Measurements from ENCODE around the gene DCTN5. TPM values are rescaled to one million over a fixed set of nuclear protein-coding genes. Genes with fewer than 3 reads are reported as not detected.

DCTN5 gene
- total RNA-seq, 2 donors from 2014 or later: 23.5 to 38.3 TPM

DNA sequence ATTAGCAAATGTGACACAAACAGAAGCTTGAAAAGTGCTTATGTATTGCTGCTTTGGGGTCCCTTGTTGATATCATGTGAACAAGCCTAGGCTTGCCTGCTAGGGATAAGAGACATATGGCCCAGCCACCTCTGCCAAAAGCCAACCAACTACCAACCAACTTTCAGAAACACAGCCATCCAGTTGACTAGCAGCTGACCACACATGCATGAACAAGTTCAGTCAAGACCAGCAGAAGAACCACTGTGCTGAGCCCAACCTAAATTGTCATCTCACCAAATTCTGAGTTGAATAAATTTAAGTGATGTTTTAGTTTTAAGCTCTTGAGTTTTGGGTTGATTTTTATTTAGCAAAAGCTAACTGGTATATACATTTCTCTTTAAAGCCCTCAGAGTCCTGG is 68.3 kb downstream of the DCTN5 start:
- H3K27me3 ChIP-seq (replicated peaks; ENCODE audit: insufficient read depth): no peaks in the 10 kb centered on the region
- peaks cover 8% of the 10 kb centered on the region for H3K9me3 ChIP-seq
- H3K4me3 ChIP-seq: no peak overlapping the region
- TF ChIP-seq, protein P1, sequence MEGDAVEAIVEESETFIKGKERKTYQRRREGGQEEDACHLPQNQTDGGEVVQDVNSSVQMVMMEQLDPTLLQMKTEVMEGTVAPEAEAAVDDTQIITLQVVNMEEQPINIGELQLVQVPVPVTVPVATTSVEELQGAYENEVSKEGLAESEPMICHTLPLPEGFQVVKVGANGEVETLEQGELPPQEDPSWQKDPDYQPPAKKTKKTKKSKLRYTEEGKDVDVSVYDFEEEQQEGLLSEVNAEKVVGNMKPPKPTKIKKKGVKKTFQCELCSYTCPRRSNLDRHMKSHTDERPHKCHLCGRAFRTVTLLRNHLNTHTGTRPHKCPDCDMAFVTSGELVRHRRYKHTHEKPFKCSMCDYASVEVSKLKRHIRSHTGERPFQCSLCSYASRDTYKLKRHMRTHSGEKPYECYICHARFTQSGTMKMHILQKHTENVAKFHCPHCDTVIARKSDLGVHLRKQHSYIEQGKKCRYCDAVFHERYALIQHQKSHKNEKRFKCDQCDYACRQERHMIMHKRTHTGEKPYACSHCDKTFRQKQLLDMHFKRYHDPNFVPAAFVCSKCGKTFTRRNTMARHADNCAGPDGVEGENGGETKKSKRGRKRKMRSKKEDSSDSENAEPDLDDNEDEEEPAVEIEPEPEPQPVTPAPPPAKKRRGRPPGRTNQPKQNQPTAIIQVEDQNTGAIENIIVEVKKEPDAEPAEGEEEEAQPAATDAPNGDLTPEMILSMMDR (IDR thresholded peaks at IDR 0.05): no peak
- DNase-seq (ENCODE audit: low spot score) (no peak), ATAC-seq (ENCODE audit: insufficient number of reproducible peaks, low FRiP score, low read depth) (no peak)
- H3K36me3 ChIP-seq: no peaks in the 10 kb centered on the region
- H3K4me1 ChIP-seq (ENCODE audit: control insufficient read depth in 1 of 2, low read depth in 2 of 2): no peaks in the 10 kb centered on the region
- H3K27ac ChIP-seq: no peak overlapping the region

DNA sequence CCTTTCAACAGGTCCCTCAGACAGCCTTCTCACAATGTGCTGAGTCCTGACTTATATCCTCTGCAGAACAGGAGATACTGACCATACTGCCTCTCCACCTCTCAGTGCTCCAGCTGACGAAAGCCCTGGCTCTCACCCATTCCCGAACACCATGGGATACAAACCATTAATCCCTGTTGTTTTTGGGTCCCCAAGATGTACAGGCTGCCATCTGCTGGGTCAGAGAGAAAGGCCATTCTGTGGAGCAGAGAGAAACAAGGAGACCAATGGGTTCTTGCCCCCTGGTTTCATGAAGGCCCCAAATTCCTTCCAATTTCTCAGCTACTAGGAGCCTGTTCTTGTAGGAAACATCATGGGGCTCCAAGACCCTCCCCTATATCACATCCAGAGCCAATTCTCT is 68.7 kb downstream of the DCTN5 start:
- DNase-seq (ENCODE audit: low spot score) (no peak), ATAC-seq (ENCODE audit: insufficient number of reproducible peaks, low FRiP score, low read depth) (no peak)
- H3K4me1 ChIP-seq (ENCODE audit: control insufficient read depth in 1 of 2, low read depth in 2 of 2): no peaks in the 10 kb centered on the region
- no peak overlapping the region for H3K4me3 ChIP-seq
- peaks cover 8% of the 10 kb centered on the region for H3K9me3 ChIP-seq
- H3K27me3 ChIP-seq (replicated peaks; ENCODE audit: insufficient read depth): no peaks in the 10 kb centered on the region
- no peak overlapping the region for H3K27ac ChIP-seq
- no peaks in the 10 kb centered on the region for H3K36me3 ChIP-seq
- TF ChIP-seq, protein P1 (IDR thresholded peaks at IDR 0.05): no peak

- DNase-seq (ENCODE audit: low spot score): no peak
- Histone ChIP-seq H3K36me3 (no peaks in the 10 kb centered on the region), H3K27ac (no peak overlapping the region), H3K4me1 (ENCODE audit: control insufficient read depth in 1 of 2, low read depth in 2 of 2) (no peaks in the 10 kb centered on the region), H3K4me3 (no peak overlapping the region), H3K27me3 (replicated peaks; ENCODE audit: insufficient read depth) (peaks cover under 1% of the 10 kb centered on the region), H3K9me3 (peaks cover 8% of the 10 kb centered on the region)
- ATAC-seq (ENCODE audit: insufficient number of reproducible peaks, low FRiP score, low read depth): no peak
- TF ChIP-seq, protein P1 (IDR thresholded peaks at IDR 0.05): no peak
Observed at GRCh38 chr16:23710504-23710903, 69.2 kb downstream of the DCTN5 start.

DNA sequence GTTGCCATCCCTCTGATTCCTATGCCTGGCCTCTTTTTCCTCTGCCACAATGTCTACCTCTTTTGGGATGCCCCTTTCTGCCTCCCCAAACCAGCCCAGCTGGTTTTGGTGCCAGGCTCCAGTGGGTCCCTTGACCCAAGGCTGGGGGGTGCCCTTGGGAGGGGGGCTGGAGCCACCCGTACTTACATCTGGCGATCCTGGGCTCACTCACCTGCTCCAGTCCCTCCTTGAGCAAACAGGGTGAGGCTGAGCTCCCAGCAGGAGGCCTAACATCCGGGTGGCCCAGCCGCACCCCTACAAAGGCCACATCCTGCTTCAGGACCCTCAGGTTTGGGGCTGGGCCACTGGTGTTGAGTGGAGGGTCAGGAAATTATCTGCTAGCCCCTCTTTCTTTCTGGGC is 70.5 kb downstream of the DCTN5 start:
- no peak for ATAC-seq (ENCODE audit: insufficient number of reproducible peaks, low FRiP score, low read depth)
- no peaks in the 10 kb centered on the region for H3K36me3 ChIP-seq

DNA sequence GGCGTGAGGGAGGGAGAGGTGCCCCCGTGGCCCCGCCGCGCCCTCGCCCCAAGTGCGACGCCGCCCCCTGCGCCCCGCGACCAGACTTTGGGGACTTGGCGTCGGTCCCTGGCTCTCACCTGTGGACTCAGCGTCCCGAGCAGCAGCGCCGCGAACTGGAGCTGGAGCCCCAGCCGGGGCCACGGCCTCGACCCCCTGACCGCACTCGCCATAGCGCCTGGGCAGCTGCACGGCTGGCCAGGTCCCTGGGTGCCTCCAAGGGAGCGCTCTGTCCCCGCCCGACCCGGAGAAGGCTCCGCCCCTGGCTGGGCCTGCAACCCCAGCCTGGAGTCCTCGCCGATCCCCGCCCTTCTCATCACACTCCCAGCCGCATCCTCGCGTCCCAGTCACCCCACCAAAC is 71.7 kb downstream of the DCTN5 start, which contains the start of gene ERN2:
ERN2 (minus strand) TSS at position 247 of the 400 bp plus-strand sequence; CDS start at position 212, 35 bp downstream.
- ATAC-seq (ENCODE audit: insufficient number of reproducible peaks, low FRiP score, low read depth) (no peak), DNase-seq (ENCODE audit: low spot score) (no peak)
- no peak within 1 kb of the TSS for H3K27ac ChIP-seq
- TF ChIP-seq, protein P1 (IDR thresholded peaks at IDR 0.05): no peak
- no peaks in the 10 kb centered on the region for H3K4me1 ChIP-seq (ENCODE audit: control insufficient read depth in 1 of 2, low read depth in 2 of 2)
- peaks cover 4% of the 10 kb centered on the region for H3K27me3 ChIP-seq (replicated peaks; ENCODE audit: insufficient read depth)
- H3K4me3 ChIP-seq: no peak within 1 kb of the TSS
- H3K36me3 ChIP-seq: no peaks in the 10 kb centered on the region
- peaks cover 8% of the 10 kb centered on the region for H3K9me3 ChIP-seq

More for the DNA sequence above, 70.5 kb downstream of the DCTN5 start:
- Histone ChIP-seq H3K27ac (no peak overlapping the region), H3K4me1 (ENCODE audit: control insufficient read depth in 1 of 2, low read depth in 2 of 2) (no peaks in the 10 kb centered on the region), H3K27me3 (replicated peaks; ENCODE audit: insufficient read depth) (peaks cover 4% of the 10 kb centered on the region), H3K4me3 (no peak overlapping the region), H3K9me3 (peaks cover 8% of the 10 kb centered on the region)
- no peak for DNase-seq (ENCODE audit: low spot score)
- TF ChIP-seq, protein P1 (IDR thresholded peaks at IDR 0.05): no peak
